CD4-positive, alpha-beta T cell treated with Interleukin-1 beta for 1 hour (primary cell): Measurements from ENCODE around the gene PYROXD2.

ENCODE experiments used
- DNase-seq, 2 donors: peaks; one replicate each; pipeline ENCODE4 v3.0.0-alpha.2; 2020 to 2022

Gene PYROXD2

DNA sequence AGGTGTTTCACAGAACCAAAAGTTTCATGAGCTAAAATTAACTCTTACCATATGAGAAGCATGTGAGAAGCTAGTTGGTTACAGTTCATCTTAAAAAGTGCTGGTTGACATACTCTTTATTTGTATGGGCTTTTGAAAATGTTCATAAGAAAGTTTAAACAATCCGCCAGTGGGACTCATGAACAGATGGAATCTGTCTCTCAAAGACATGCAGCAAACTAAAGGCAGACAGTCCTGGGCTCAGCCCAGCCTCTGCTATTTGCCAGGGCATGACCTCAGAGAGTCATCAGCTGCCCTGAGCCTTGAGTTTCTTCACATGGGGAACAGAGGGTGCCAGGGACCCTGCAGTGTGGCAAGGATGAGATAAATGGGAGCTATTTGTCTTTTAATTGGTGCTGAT is 3.2 kb downstream of the PYROXD2 start:
- no peak for DNase-seq

DNA sequence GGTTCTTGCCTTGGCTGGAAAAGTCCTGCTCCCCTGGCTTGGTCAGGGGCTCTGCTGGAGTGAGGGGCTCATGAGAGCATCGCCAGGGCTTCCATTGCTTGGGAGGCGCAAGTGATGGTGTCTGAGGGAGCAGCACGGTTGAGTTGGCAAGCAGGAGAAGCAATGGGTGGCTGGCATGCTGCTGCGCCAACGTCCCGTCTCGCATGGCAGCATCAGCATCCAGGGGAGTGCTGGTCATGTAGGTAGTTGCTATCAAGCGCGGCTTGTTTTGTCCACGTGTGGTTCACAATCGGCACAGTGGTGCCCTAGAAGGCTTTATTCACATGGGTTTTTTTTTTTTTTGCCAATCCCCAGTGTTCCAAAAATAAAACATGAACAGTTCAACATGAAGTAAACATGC is 3.8 kb downstream of the PYROXD2 start:
- DNase-seq = no peak

DNA sequence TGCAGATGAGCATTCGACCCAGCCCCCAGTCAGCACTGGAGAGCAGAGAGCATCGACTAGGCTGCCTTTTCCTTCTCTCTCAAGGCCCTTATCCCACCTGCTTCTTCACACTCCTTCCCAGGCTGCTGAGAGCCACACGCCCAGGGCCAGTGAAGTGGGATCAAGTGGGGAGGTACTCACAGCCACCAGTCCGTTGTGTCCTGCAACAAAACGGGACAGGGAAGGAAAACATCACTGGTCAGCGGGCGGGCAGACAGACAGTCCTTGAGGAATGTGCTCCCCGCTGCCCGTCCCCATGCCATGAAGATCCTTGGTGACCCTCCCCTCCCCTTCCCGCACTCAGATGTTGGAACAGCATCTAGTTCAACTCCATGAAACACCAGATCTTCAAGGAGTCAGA is 4.2 kb downstream of the PYROXD2 start:
- DNase-seq = no peak

DNA sequence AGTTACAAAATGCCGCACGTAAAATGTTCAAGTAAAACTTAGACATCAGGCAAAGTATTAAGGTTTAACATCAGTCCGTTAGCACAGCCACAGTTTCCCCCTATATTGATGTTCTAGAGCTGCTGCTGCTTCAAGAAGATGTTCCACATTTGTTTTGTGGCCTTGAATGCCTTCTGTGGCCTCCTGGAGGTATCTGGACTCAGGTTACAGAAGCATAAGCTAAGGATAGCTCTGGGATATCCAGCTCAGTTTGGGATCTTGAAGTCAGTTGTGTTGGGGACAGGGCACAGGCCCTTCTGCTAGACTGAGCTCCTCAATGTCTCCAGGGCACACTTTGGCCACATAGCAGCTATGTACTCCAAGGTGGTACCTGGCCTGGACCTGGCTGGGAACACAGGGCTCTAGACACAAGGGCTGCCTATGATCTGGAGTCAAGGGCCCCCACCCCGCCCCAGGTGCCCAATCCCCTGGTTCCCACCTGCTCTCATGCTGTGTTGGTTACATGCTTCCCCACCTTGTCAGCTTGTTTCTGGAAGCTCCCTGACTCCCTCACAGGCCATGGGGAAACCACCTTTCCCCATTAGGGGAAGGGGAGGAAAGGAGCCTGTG is 4.7 kb downstream of the PYROXD2 start:
- no peak for DNase-seq

DNA sequence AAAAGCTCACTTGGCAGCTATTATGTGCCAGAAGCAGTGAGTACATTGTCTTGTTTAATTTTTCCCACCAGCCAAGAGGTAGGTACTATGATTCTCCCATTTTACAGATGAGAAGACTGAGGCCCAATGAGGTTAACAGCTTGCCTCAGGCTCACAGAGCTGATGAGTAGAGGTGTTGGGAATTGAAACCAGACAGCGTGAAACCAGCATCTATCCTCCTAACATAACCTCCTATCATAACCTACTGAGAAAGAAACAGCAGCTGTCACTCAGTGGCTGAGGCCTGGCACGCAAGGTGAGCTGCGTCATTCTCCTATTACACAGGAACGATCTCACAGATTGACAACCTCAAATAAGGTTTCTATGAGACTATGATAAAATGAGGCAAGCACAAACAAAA is 6.2 kb downstream of the PYROXD2 start:
- no peak for DNase-seq

DNA sequence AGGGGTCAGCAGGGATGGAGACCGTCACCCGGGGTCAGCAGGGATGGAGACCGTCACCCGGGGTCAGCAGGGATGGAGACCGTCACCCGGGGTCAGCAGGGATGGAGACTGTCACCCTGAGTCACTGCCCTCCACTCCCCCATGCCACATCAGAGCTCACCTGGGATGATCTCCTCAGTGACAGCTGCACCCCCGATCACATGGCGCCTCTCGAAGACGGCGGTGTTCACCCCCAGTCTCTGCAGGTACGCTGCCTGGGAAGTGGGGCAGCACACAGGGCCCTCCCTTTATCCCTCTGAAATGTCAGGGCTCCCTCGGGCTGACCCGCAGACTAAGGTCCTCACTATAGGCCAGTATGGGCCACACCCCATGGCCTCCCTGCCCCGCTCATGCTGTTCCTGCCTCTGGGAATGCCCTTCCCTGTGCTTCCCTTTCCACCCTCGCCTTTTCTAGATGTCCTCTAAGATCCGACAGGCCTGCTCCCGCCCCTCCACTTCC is 7.2 kb downstream of the PYROXD2 start:
- no peak for DNase-seq

- DNase-seq = no peak
Measured at GRCh38 chr10:98407017-98407743, 7.8 kb downstream of the PYROXD2 start.

DNA sequence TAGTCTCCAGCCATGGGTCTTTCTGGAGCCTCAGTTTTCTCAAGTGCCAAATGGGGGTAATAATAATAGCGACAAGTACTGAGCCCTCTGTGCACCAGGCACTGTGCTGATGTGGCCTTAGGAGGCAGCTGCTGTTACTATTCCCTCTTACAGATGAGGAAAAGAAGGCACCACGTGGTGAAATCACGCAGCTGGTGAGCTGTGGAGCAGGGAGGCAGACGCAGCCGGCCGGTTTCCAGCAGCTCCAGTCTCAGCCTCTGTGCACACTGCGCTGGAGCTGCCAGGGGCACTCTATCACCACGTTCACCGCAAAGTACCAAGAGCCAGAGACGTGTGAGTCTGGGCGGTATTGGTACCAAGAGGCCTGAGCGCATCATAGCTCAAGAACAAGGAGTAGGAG is 9.6 kb downstream of the PYROXD2 start:
- no peak for DNase-seq

GRCh38 chr10:98404571-98405359 is 10.2 kb downstream of the PYROXD2 start:
- DNase-seq = no peak

DNA sequence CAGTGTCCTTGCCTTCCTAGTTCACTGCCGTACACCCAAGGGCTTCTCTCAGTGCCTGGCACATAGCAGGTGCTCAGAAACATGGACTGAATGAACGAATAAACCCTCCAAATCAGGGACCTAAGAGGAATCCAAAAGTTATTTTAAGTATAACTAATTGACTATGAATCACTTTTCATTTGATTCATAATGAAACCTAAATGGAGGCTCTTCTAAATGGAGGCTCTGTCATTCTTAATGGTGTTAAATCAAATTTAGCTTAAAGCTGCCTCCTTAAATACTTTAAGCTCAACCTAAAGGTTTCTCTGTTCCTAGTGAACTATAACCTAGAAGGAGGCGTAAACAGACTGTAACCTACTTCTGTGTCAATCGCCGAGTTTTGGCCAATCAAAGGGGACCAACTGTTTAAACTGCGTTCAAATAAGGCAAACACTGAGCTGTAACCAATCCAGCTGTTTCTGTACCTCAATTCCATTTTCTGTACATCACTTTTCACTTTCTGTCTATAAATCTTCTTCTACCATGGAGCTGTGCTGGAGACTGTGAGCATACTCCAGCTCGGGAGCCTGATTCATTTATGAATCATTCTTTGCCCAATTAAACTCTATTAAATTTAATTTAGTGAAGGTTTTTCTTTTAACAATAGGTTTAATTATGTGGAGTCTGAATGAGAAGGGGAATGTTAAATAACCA is 11.0 kb downstream of the PYROXD2 start:
- no peak for DNase-seq

DNA sequence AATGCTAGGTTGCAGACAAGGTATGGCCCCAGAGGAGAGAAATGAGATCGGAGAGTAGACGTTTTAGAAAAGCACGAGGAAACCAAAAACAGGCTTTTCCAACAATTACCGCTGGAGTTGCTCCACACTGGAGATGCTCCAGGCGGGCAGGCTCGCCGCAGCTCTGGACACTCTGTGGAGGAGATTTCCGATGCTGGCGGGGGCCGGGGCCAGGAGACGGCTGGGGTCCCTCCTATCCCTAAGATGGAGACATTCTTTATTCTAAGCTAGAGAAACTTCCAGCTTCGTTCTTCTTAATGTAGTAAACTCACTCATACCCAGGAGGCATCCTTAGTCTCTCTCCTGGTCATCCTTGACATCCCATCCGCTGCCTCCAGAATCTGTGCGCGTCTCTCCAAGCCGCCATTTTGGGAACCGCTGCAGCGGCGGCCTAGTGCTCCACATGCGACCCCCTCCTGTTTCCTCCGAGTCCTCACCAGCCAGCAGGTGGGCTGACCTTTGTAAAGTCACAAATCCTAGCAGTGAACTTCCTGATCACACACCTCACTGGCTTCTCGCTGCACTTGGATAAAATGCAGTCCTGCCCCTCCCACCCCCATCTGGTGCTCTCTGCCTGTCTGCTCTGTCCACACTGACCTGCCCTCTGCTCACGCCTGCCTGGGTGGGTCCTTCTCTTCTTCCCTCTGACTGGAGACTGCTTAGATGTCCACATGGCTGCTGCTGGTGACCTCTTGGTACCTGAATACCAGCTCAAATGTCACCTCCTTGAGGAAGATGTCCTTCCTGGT is 11.9 kb downstream of the PYROXD2 start:
- no peak for DNase-seq

GRCh38 chr10:98402478-98402877 is 12.5 kb downstream of the PYROXD2 start:
- DNase-seq = no peak

DNA sequence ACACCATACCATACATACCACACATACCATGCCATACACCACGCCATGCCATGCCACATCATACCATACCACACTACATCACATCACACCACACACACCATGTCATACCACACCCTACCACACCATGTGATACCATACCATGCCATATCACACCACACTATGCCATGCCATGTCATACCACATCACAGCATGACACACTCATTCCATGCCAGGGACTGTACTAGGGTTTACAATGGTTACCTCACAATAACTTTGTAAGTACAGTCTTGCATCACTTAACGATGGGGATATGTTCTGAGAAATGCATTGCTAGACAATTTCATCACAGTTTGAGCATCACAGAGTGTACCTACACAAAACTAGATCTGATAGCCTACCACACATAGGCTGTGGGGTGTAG is 14.5 kb downstream of the PYROXD2 start:
- DNase-seq = no peak

DNA sequence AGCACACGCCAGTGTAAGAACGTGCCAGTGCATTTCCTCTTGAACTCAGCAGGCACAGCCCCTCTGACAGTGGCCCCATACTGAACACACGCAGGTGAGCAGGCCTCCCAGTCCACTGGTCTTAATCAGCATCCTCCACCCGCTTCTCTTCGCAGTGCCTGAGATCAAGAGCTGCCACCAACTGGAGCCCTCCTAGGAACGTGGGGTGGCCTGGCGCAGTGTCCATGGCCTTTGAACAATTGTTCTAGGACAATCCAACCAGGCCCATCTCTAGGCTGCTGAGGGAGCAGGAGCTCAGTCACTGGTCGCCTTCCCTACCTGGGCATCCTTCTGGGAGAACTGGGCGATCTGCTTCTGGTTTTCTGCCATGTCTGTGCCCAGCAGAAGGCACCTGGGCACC is 15.2 kb downstream of the PYROXD2 start:
- DNase-seq = no peak

DNA sequence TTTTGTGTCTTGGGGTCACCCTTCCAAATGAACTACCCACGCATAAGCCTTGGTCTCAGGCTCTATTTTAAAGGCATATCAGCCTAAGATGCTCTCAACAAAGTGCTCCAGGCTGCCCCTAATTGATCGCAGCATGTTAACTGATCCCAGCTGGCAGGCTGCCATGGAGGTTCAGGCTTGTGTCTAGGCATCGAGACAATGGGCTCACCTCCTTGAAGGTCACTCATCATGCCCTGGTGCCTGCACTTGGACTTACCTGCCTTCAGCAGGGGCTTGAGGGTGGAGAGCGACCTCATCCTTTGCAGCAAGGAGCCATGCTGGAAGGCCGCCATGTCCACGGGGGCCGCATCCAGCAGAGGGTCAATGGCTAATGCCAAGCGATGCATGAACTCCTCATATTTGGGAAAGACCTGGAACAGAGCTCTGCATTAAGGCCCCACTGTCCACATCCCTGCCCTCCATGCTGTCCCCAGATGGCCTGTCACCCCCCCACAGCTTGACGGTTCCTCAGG is 17.8 kb downstream of the PYROXD2 start:
- no peak for DNase-seq

DNA sequence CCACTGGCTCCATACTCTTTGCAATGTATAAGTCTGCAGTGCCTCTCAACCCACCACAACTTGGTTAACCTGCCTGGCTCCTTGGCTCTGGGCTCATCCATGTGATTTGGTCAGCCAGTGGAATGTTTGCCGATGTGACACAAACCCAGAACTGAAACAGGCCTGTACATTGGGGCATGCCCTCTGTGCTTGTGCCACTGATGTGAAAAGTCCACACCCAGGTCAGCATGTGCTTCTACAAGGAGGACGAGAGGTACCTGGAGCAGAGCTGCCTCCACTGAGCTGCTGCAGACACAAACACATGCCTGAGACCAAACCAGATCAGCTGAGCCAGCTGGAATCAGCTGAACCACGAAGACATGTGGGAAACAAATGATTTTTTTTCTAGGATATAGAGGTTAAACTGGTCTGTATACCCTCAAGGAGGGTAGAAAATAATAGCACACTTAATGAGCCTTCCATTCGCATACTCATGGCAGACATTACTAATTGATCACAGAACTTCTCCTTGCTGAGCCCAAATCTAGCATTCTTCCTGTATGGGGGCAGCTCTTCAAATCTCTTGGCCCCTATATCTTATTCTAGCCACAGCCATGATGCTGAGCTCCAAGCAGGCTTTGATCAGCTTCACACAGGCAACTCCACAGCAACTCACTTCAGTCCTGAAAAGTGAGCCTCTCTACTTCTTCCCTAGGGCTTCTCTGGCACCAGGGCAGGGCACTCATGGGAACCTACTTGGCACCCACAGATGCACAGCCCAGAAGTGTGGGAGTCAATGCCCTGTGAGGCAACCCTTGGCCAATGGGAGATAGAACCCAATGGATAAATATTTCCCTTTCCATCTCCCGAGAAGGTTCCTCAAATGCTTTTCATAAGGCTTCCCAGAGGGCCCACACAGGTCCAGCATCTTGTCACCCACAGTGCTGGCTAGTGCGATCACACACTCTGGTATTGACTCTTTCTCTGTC is 18.6 kb downstream of the PYROXD2 start:
- DNase-seq = no peak

DNA sequence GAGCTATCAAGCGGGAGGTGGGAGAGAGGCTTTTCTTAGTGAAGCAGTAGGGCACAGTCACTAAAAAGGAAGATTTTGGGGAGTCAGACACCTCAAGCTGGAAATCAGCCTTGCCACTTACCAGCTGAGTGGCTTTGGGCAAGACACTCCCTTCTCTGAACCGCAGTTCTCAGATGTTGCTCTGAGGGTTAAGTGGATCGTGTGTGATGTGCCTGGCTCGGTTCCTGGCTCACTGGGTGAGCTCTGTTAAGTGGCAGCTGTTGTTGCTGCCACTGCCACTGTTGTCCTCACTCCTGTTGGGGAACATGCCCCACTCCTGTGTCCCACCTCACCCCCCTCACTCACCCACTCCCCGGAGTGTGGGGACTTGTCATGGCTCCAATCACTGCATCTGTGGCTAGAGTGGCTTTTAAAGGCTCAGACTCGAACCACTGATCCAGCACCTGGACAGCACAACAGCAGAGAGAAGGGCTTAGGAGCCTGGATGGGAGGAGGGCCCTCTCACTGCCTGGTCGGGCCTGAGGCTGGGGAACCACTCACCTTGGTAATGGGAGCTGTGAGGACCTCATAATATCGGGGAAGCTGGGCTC is 20.0 kb downstream of the PYROXD2 start:
- no peak for DNase-seq

DNA sequence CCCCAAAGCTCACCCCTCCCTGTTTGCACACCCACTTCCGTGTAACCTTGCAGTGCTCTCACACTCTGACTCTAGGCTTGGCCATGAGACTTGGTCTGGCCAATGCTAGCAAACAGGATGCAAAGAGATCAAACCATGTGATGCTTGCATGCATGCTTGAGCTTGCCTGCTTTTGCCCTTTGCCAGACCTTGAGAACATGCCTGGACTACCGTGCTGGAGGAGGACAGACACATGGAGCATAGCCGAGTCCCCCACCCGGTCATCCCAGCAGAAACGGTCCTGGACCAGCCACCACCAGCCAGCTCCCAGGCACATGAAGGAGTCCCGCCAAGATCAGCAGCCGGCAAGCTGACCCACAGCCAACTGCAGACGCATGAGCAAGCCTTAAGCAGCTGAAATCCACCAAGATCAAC is 23.4 kb downstream of the PYROXD2 start:
- peak; percentile 5 to 17 for DNase-seq

- peak in 1 of 2 donors; percentile 14 for DNase-seq
Measured at GRCh38 chr10:98391065-98391464, 23.9 kb downstream of the PYROXD2 start.

DNA sequence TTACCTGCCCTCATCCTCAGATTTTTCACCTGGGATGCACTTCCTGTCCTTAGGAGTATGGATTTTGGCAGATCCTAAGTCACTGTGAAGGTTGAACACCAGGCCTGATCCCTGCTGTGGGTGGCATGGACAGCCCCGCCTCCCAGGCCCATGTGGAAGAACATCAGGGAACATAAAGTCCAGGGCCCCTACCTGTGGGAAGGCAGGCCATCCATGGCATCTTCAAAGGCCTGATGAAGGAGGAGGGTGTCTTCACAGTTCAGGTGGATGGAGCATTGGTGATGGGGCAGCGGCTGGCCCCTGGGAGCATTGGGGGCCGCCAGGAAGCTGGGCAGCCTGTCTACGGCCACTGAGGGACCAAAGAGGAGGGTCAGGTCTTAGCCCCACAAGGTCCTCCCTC is 24.6 kb downstream of the PYROXD2 start:
- no peak for DNase-seq

DNA sequence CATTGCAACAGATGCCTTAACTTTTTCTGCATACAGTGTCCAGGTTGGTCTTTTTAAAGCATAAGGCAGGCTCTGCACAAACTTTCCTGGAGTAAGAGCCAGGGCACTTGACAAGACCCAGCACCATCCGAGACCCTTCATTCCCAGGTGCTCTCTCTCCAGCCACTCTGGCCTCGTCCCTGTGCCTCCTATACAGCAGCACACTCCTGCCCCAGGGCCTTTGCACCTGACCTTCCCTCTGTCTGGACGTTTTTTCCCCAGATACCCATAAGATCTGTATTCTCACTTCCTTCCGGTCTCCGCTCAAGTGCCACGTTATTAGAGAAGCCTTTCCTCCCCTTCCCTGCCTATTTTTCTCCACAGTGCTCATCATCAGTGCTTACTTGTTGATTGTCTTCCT is 25.6 kb downstream of the PYROXD2 start:
- no peak for DNase-seq
